WTC11 (cell line): Measurements from ENCODE around the gene DNAJC18. TPM values are rescaled to one million over a fixed set of nuclear protein-coding genes. Genes with fewer than 3 reads are reported as not detected.

Experiments
- ATAC-seq: fragments of 200-7000 bp; cut with Tn5 transposase; 2 replicates; pipeline ENCODE4 v1.10.0; 2021; ENCODE audit warnings: mild to moderate bottlenecking, moderate library complexity
- CTCF ChIA-PET: fragments of 300-600 bp; sonication (Branson Sonifier 250); formaldehyde crosslinking; loops from one replicate; lab custom pipeline; 2021; ENCODE audit warnings: antibody characterized with exemption; lab: Charles Lee
- POLR2A ChIA-PET: fragments of 350-600 bp; sonication (Branson Sonifier 250); formaldehyde crosslinking; loops from one replicate; lab custom pipeline; 2021; ENCODE audit warnings: antibody characterized with exemption; lab: Charles Lee
- DNase-seq: peaks from one replicate; pipeline ENCODE4 v3.0.0; 2021; ENCODE audit warnings: low spot score
- H3K27ac Mint-ChIP-seq: 2 replicates; pipeline ENCODE4 v1.8.0; 2021; ENCODE audit warnings: mixed read lengths
- H3K27me3 Mint-ChIP-seq: 2 replicates; pipeline ENCODE4 v1.8.0; 2021; ENCODE audit warnings: low read depth, mild to moderate bottlenecking, moderate library complexity, mixed read lengths
- H3K36me3 Mint-ChIP-seq: 2 replicates; pipeline ENCODE4 v1.8.0; 2021; ENCODE audit warnings: mixed read lengths
- H3K4me1 Mint-ChIP-seq: 2 replicates; pipeline ENCODE4 v1.8.0; 2022; ENCODE audit warnings: mixed read lengths
- H3K4me3 Mint-ChIP-seq: 2 replicates; pipeline ENCODE4 v1.8.0; 2021; ENCODE audit warnings: mild to moderate bottlenecking, moderate library complexity, mixed read lengths
- H3K9me3 Mint-ChIP-seq: 2 replicates; pipeline ENCODE4 v1.8.0; 2021; ENCODE audit warnings: mixed read lengths
- AFF4 ChIP-seq: sonication (generic); formaldehyde crosslinking; IDR thresholded peaks from 2 replicates; pipeline ENCODE4 v1.8.1; 2023; ENCODE audit warnings: mild to moderate bottlenecking, missing genetic modification reagents, borderline replicate concordance
- E2F1 ChIP-seq: sonication (generic); formaldehyde crosslinking; IDR thresholded peaks from 2 replicates; pipeline ENCODE4 v1.8.0; 2022; ENCODE audit warnings: mild to moderate bottlenecking, missing genetic modification reagents
- ERG ChIP-seq: fragments of 250-450 bp; sonication (Bioruptor Pico); IDR thresholded peaks from 2 replicates; pipeline ENCODE4 v1.8.0; 2021; ENCODE audit warnings: mild to moderate bottlenecking
- FOXP1 ChIP-seq: sonication (generic); formaldehyde crosslinking; IDR thresholded peaks from 2 replicates; pipeline ENCODE4 v1.8.0; 2022; ENCODE audit warnings: missing genetic modification reagents, mild to moderate bottlenecking, moderate library complexity, borderline replicate concordance
- JAZF1 ChIP-seq: fragments of 250-450 bp; sonication (Bioruptor Pico); IDR thresholded peaks from 2 replicates; pipeline ENCODE4 v1.9.0; 2021; ENCODE audit warnings: moderate library complexity, mild to moderate bottlenecking, inconsistent platforms
- NFATC4 ChIP-seq: fragments of 250-450 bp; sonication (Bioruptor Pico); IDR thresholded peaks from 2 replicates; pipeline ENCODE4 v1.9.0; 2021; ENCODE audit warnings: mild to moderate bottlenecking
- SOX15 ChIP-seq: fragments of 250-450 bp; sonication (Bioruptor Pico); IDR thresholded peaks from 2 replicates; pipeline ENCODE4 v1.9.0; 2021; ENCODE audit warnings: mild to moderate bottlenecking
- SP1 ChIP-seq: sonication (generic); formaldehyde crosslinking; conservative IDR thresholded peaks from 2 replicates; pipeline ENCODE4 v1.8.1; 2022; ENCODE audit warnings: missing genetic modification reagents
- STAT6 ChIP-seq: sonication (generic); formaldehyde crosslinking; conservative IDR thresholded peaks from 2 replicates; pipeline ENCODE4 v1.8.1; 2023; ENCODE audit warnings: mild to moderate bottlenecking, low read depth, missing genetic modification reagents, moderate library complexity
- USF1 ChIP-seq: sonication (generic); formaldehyde crosslinking; IDR thresholded peaks from 2 replicates; pipeline ENCODE4 v1.8.0; 2022; ENCODE audit warnings: mild to moderate bottlenecking, missing genetic modification reagents
- ZNF219 ChIP-seq: sonication (generic); formaldehyde crosslinking; IDR thresholded peaks from 2 replicates; pipeline ENCODE4 v1.8.0; 2023; ENCODE audit warnings: missing genetic modification reagents, mild to moderate bottlenecking, borderline replicate concordance
- ZNF416 ChIP-seq: fragments of 250-450 bp; sonication (Bioruptor Pico); IDR thresholded peaks from 2 replicates; pipeline ENCODE4 v1.9.0; 2021; ENCODE audit warnings: mild to moderate bottlenecking, inconsistent platforms
- total RNA-seq: library from RNA; stranded (reverse); gene quantifications from 3 replicates; pipeline ENCODE4 v1.2.3, GENCODE V29; 2021
- TF ChIP-seq, protein P1 (sequence below): fragments of 250-450 bp; sonication (Bioruptor Pico); IDR thresholded peaks from 2 replicates; pipeline ENCODE4 v1.9.0; 2021; ENCODE audit warnings: mild to moderate bottlenecking
- TF ChIP-seq, protein P2 (sequence below): fragments of 250-450 bp; sonication (Bioruptor Pico); IDR thresholded peaks from 2 replicates; pipeline ENCODE4 v1.9.0; 2021; ENCODE audit warnings: mild to moderate bottlenecking, borderline replicate concordance
- TF ChIP-seq, protein P3 (sequence below): sonication (generic); formaldehyde crosslinking; IDR thresholded peaks from 2 replicates; pipeline ENCODE4 v1.8.1; 2022; ENCODE audit warnings: low read depth, mild to moderate bottlenecking, moderate library complexity, missing genetic modification reagents, borderline replicate concordance

The DNAJC18 gene
- total RNA-seq, 1 experiment from 2014 or later = 23.7 TPM

DNA sequence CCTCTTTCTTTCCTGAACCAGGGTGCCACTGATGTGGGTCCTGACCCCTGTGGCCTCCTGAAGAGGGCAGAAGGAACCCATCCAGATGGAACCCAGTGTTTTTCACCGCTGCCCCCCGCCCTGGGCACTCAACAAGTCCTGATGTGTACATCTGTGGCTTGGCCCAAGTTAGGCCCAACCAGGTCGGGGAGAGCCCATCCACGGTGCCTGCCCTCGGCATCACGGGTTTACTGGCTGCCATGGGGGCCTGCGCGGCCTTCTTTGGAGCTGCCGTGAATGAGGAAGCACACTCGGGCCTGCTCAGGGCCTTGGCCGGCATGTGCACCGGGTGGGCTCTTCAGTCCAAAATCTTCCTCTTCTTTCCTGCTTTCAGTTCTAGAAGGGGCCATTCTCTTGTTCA lies 17.5 kb upstream of the DNAJC18 start (continued):
- TF ChIP-seq, protein P1, sequence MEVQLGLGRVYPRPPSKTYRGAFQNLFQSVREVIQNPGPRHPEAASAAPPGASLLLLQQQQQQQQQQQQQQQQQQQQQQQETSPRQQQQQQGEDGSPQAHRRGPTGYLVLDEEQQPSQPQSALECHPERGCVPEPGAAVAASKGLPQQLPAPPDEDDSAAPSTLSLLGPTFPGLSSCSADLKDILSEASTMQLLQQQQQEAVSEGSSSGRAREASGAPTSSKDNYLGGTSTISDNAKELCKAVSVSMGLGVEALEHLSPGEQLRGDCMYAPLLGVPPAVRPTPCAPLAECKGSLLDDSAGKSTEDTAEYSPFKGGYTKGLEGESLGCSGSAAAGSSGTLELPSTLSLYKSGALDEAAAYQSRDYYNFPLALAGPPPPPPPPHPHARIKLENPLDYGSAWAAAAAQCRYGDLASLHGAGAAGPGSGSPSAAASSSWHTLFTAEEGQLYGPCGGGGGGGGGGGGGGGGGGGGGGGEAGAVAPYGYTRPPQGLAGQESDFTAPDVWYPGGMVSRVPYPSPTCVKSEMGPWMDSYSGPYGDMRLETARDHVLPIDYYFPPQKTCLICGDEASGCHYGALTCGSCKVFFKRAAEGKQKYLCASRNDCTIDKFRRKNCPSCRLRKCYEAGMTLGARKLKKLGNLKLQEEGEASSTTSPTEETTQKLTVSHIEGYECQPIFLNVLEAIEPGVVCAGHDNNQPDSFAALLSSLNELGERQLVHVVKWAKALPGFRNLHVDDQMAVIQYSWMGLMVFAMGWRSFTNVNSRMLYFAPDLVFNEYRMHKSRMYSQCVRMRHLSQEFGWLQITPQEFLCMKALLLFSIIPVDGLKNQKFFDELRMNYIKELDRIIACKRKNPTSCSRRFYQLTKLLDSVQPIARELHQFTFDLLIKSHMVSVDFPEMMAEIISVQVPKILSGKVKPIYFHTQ (CRISPR knock-in tag) = no peak
- TF ChIP-seq, all 79 proteins: peak for 0

GRCh38 chr5:139454568-139455290 lies 15.4 kb upstream of the DNAJC18 start:
- CTCF ChIA-PET = interaction anchor here (1.2 kb wide), 1 partner anchor 333 kb away, joined by 3 read pairs; no protein-coding TSS in a partner anchor
- TF ChIP-seq AFF4 (no peak), E2F1 (no peak), FOXP1 (no peak), NFATC4 (CRISPR knock-in tag) (no peak), STAT6 (CRISPR knock-in tag) (no peak), SOX15 (CRISPR knock-in tag) (no peak), ZNF219 (no peak), ZNF416 (CRISPR knock-in tag) (no peak), JAZF1 (no peak), ERG (CRISPR knock-in tag) (no peak), USF1 (CRISPR knock-in tag) (no peak), SP1 (CRISPR knock-in tag) (no peak)
- TF ChIP-seq, protein P2, sequence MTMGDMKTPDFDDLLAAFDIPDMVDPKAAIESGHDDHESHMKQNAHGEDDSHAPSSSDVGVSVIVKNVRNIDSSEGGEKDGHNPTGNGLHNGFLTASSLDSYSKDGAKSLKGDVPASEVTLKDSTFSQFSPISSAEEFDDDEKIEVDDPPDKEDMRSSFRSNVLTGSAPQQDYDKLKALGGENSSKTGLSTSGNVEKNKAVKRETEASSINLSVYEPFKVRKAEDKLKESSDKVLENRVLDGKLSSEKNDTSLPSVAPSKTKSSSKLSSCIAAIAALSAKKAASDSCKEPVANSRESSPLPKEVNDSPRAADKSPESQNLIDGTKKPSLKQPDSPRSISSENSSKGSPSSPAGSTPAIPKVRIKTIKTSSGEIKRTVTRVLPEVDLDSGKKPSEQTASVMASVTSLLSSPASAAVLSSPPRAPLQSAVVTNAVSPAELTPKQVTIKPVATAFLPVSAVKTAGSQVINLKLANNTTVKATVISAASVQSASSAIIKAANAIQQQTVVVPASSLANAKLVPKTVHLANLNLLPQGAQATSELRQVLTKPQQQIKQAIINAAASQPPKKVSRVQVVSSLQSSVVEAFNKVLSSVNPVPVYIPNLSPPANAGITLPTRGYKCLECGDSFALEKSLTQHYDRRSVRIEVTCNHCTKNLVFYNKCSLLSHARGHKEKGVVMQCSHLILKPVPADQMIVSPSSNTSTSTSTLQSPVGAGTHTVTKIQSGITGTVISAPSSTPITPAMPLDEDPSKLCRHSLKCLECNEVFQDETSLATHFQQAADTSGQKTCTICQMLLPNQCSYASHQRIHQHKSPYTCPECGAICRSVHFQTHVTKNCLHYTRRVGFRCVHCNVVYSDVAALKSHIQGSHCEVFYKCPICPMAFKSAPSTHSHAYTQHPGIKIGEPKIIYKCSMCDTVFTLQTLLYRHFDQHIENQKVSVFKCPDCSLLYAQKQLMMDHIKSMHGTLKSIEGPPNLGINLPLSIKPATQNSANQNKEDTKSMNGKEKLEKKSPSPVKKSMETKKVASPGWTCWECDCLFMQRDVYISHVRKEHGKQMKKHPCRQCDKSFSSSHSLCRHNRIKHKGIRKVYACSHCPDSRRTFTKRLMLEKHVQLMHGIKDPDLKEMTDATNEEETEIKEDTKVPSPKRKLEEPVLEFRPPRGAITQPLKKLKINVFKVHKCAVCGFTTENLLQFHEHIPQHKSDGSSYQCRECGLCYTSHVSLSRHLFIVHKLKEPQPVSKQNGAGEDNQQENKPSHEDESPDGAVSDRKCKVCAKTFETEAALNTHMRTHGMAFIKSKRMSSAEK (CRISPR knock-in tag) = no peak
- TF ChIP-seq, protein P3, sequence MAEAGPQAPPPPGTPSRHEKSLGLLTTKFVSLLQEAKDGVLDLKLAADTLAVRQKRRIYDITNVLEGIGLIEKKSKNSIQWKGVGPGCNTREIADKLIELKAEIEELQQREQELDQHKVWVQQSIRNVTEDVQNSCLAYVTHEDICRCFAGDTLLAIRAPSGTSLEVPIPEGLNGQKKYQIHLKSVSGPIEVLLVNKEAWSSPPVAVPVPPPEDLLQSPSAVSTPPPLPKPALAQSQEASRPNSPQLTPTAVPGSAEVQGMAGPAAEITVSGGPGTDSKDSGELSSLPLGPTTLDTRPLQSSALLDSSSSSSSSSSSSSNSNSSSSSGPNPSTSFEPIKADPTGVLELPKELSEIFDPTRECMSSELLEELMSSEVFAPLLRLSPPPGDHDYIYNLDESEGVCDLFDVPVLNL (CRISPR knock-in tag) = no peak

More at GRCh38 chr5:139454568-139455290, 15.4 kb upstream of the DNAJC18 start:
- no peaks in the 10 kb centered on the region for H3K27me3 Mint-ChIP-seq
- H3K4me1 Mint-ChIP-seq = peaks cover 7% of the 10 kb centered on the region
- no peaks in the 10 kb centered on the region for H3K9me3 Mint-ChIP-seq
- POLR2A ChIA-PET = no interaction called here
- ATAC-seq = peak; percentile 37; the same call in 1 of the 2 replicates
- H3K27ac Mint-ChIP-seq = no peak overlapping the region; the same call in 1 of the 2 replicates
- DNase-seq = no peak
- no peak overlapping the region for H3K4me3 Mint-ChIP-seq
- no peaks in the 10 kb centered on the region for H3K36me3 Mint-ChIP-seq
